SK-N-MC (cell line): ENCODE measurements around the gene MYO19.

Source experiments
- EZH2 ChIP-seq: fragments of 200-600 bp; sonication (generic); IDR thresholded peaks from one replicate; pipeline ENCODE4 v1.6.1; 2017; ENCODE audit warnings: antibody characterized with exemption
- POLR2AphosphoS5 ChIP-seq: IDR thresholded peaks from 2 replicates; pipeline ENCODE4 v1.6.1; 2012; ENCODE audit warnings: mild to moderate bottlenecking, low read depth, low read length, borderline replicate concordance

- no peak for TF ChIP-seq EZH2
- TF ChIP-seq POLR2AphosphoS5, result no peak
Observed at GRCh38 chr17:36525113-36525512, 9.6 kb downstream of the MYO19 start.
